CD4-positive, CD25-positive, alpha-beta regulatory T cell (primary cell): ENCODE results near the gene C6orf15. TPM values are rescaled to one million over a fixed set of nuclear protein-coding genes. Genes with fewer than 3 reads are reported as not detected.
"Not testable (repeated sequence)": the region's sequence is repeated elsewhere in the genome, so short reads cannot be mapped to it uniquely, and the experiment has no call there.

Experiments used
- ATAC-seq, 2 donors: fragments of 150-1000 bp; cut with Tn5 transposase; one replicate each; pipeline ENCODE4 v1.10.0; 2021; ENCODE audit warnings: low read depth in 2 of 2, moderate number of reproducible peaks in 2 of 2, moderate library complexity in 1 of 2
- DNase-seq, 3 donors: peaks; one replicate each; pipeline versions ENCODE4 v3.0.0 to v3.0.0-alpha.2; 2012 to 2022; ENCODE audit warnings: mixed read lengths in 1 of 3
- H3K27ac ChIP-seq: one replicate; pipeline ENCODE4 v1.7.0; 2013; ENCODE audit warnings: mild to moderate bottlenecking, low read length; ENCODE audit not compliant: insufficient read depth, poor library complexity, severe bottlenecking
- H3K27me3 ChIP-seq: one replicate; pipeline ENCODE4 v1.7.0; 2013; ENCODE audit warnings: low read length; ENCODE audit not compliant: control insufficient read depth, insufficient read depth
- H3K36me3 ChIP-seq: one replicate; pipeline ENCODE4 v1.7.0; 2013; ENCODE audit warnings: mild to moderate bottlenecking, low read length, moderate library complexity; ENCODE audit not compliant: control insufficient read depth, insufficient read depth
- H3K4me1 ChIP-seq: 2 replicates; pipeline ENCODE4 v1.7.0; 2013; ENCODE audit warnings: mild to moderate bottlenecking, low read length; ENCODE audit not compliant: insufficient read depth, control insufficient read depth, poor library complexity, severe bottlenecking
- H3K4me3 ChIP-seq: one replicate; pipeline ENCODE4 v1.7.0; 2013; ENCODE audit warnings: low read depth, mild to moderate bottlenecking, low read length, moderate library complexity
- H3K9me3 ChIP-seq, 2 experiments: 1 replicate in 1 of 2; 2 replicates in 1 of 2; pipeline ENCODE4 v1.7.0; 2013; ENCODE audit warnings: low read length in 2 of 2, mild to moderate bottlenecking in 1 of 2, moderate library complexity in 1 of 2; ENCODE audit not compliant: control insufficient read depth in 2 of 2
- H3K27ac Mint-ChIP-seq, 3 donors: one replicate each; pipeline ENCODE4 v1.8.0; 2020 to 2022; ENCODE audit warnings: mild to moderate bottlenecking in 3 of 3, mixed read lengths in 3 of 3, moderate library complexity in 2 of 3
- H3K27me3 Mint-ChIP-seq: one replicate; pipeline ENCODE4 v1.8.0; 2022; ENCODE audit warnings: mild to moderate bottlenecking, mixed read lengths
- H3K36me3 Mint-ChIP-seq: one replicate; pipeline ENCODE4 v1.8.0; 2020; ENCODE audit warnings: mixed read lengths
- H3K4me1 Mint-ChIP-seq, 4 donors: one replicate each; pipeline ENCODE4 v1.8.0; 2020 to 2022; ENCODE audit warnings: mixed read lengths in 4 of 4, mild to moderate bottlenecking in 1 of 4
- H3K4me3 Mint-ChIP-seq, 4 donors: one replicate each; pipeline ENCODE4 v1.8.0; 2020 to 2022; ENCODE audit warnings: mild to moderate bottlenecking in 4 of 4, mixed read lengths in 4 of 4, moderate library complexity in 3 of 4
- H3K9me3 Mint-ChIP-seq, 7 donors: one replicate each; pipeline ENCODE4 v1.8.0; 2020 to 2022; ENCODE audit warnings: mixed read lengths in 7 of 7, mild to moderate bottlenecking in 3 of 7, moderate library complexity in 2 of 7
- polyA plus RNA-seq, 4 donors: library from polyadenylated mRNA; unstranded; fragments of 300-500 nt; fragmentation: Illumina TruSeq; gene quantifications; one replicate each; pipeline ENCODE4 v1.2.3, GENCODE V29; 2021
- total RNA-seq: library from RNA; stranded (reverse); gene quantifications from one replicate; pipeline ENCODE4 v1.2.3, GENCODE V29; 2022

The C6orf15 gene
- total and polyA plus RNA-seq, 5 donors from 2014 or later, result not detected

GRCh38 chr6:31074401-31074800, 38.0 kb downstream of the C6orf15 start:
- Mint-ChIP-seq H3K27ac (no peak overlapping the region), H3K36me3 (no peaks in the 10 kb centered on the region), H3K4me1 (peaks cover 0 to 2% (median under 1%) of the 10 kb centered on the region in 4 donors), H3K4me3 (no peak overlapping the region), H3K27me3 (no peaks in the 10 kb centered on the region), H3K9me3 (no peaks in the 10 kb centered on the region)
- DNase-seq (no peak), ATAC-seq (no peak)
- no peaks in the 10 kb centered on the region for H3K36me3 ChIP-seq
- H3K9me3 ChIP-seq, result no peaks in the 10 kb centered on the region
- no peaks in the 10 kb centered on the region for H3K27me3 ChIP-seq
- no peak overlapping the region for H3K27ac ChIP-seq
- peaks cover under 1% of the 10 kb centered on the region for H3K4me1 ChIP-seq
- no peak overlapping the region for H3K4me3 ChIP-seq

DNA sequence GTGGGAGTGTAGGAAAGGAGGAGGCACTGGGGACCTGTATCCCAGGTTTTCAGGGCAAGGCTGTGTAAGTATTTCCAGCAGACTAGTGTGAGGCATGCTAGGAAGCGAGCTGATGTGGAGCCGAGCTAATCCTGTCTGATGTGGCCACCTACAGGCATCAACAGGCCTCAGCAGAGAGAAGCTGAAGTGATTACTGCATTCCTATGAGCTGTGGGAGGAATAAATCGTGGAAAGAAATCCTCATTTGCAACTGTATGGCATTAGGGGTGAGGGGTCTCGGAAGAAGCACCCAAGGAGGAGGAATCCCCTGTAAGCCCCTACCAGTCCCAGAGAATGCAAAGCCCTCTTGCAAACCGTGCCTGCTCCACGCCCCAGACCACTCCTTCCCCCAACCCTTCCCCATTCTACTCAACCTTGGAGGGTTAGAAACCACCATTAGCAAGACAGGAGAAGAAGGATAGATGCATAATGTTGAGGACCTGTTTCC, 41.6 kb downstream of the C6orf15 start:
- Histone ChIP-seq H3K27me3 (no peaks in the 10 kb centered on the region), H3K36me3 (no peaks in the 10 kb centered on the region), H3K27ac (no peak overlapping the region), H3K4me3 (no peak overlapping the region), H3K9me3 (no peaks in the 10 kb centered on the region), H3K4me1 (no peaks in the 10 kb centered on the region)
- H3K27ac Mint-ChIP-seq, result no peak overlapping the region
- no peak overlapping the region for H3K4me3 Mint-ChIP-seq
- H3K27me3 Mint-ChIP-seq, result peaks cover 10% of the 10 kb centered on the region
- no peaks in the 10 kb centered on the region for H3K36me3 Mint-ChIP-seq
- no peaks in the 10 kb centered on the region for H3K9me3 Mint-ChIP-seq
- H3K4me1 Mint-ChIP-seq, result peaks cover 0 to 5% (median 4%) of the 10 kb centered on the region in 4 donors
- no peak for DNase-seq
- ATAC-seq, result no peak

- DNase-seq (peak; percentile 34 to 77 (median 60)), ATAC-seq (peak; percentile 78 to 88)
- Mint-ChIP-seq H3K4me3 (no peak overlapping the region), H3K36me3 (no peaks in the 10 kb centered on the region), H3K27me3 (peaks cover 10% of the 10 kb centered on the region), H3K9me3 (peaks cover 0 to 1% (median 0%) of the 10 kb centered on the region in 7 donors), H3K4me1 (peaks cover 0 to 5% (median 4%) of the 10 kb centered on the region in 4 donors), H3K27ac (peak overlapping the region in 2 of 3 donors; percentile 38 to 52)
- no peak overlapping the region for H3K27ac ChIP-seq
- H3K36me3 ChIP-seq, result no peaks in the 10 kb centered on the region
- H3K27me3 ChIP-seq, result peaks cover 3% of the 10 kb centered on the region
- no peaks in the 10 kb centered on the region for H3K4me1 ChIP-seq
- no peaks in the 10 kb centered on the region for H3K9me3 ChIP-seq
- no peak overlapping the region for H3K4me3 ChIP-seq
Observed at GRCh38 chr6:31068669-31069340, 43.6 kb downstream of the C6orf15 start.

- H3K27me3 Mint-ChIP-seq, result peaks cover 15% of the 10 kb centered on the region
- H3K9me3 ChIP-seq, H3K4me1 Mint-ChIP-seq, H3K9me3 Mint-ChIP-seq, DNase-seq, H3K4me3 ChIP-seq, H3K27me3 ChIP-seq, ATAC-seq, H3K4me1 ChIP-seq, H3K4me3 Mint-ChIP-seq, H3K36me3 ChIP-seq, H3K27ac ChIP-seq, H3K36me3 Mint-ChIP-seq, H3K27ac Mint-ChIP-seq: not testable (repeated sequence)
Observed at GRCh38 chr6:31067891-31068668, 44.3 kb downstream of the C6orf15 start.

GRCh38 chr6:31067028-31067427, 45.3 kb downstream of the C6orf15 start:
- peaks cover 15% of the 10 kb centered on the region for H3K27me3 Mint-ChIP-seq

DNA sequence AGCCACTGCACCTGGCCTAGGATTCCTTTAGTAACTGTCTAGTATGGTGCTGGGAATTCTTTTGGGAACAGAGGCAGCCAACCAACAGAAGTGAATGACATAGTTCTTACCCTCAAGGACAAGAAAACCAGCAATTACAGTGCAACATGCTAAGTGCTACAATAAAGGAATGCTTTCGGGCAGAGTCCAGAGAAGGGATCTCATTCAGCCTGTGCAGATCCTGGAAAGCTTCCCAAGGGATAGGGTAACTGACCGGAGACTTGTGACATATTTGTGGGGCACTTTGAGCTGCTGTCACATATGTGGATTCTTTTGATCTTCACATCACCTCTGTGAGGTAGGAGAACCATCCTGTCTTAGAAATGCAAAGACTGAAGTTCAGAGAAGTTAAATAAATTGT, 46.8 kb downstream of the C6orf15 start:
- ATAC-seq, result no peak
- peaks cover 3% of the 10 kb centered on the region for H3K27me3 ChIP-seq
- no peak for DNase-seq
- no peaks in the 10 kb centered on the region for H3K36me3 Mint-ChIP-seq
- peaks cover 0 to 1% (median 0%) of the 10 kb centered on the region in 7 donors for H3K9me3 Mint-ChIP-seq
- peaks cover 0 to 5% (median 4%) of the 10 kb centered on the region in 4 donors for H3K4me1 Mint-ChIP-seq
- H3K4me1 ChIP-seq, result no peaks in the 10 kb centered on the region
- H3K36me3 ChIP-seq, result no peaks in the 10 kb centered on the region
- no peak overlapping the region for H3K27ac ChIP-seq
- no peaks in the 10 kb centered on the region for H3K9me3 ChIP-seq
- H3K27me3 Mint-ChIP-seq, result peaks cover 15% of the 10 kb centered on the region
- no peak overlapping the region for H3K4me3 Mint-ChIP-seq
- H3K4me3 ChIP-seq, result no peak overlapping the region
- H3K27ac Mint-ChIP-seq, result no peak overlapping the region

More at GRCh38 chr6:31067028-31067427, 45.3 kb downstream of the C6orf15 start:
- H3K27ac ChIP-seq, H3K36me3 Mint-ChIP-seq, H3K4me3 ChIP-seq, H3K4me1 ChIP-seq, DNase-seq, H3K4me1 Mint-ChIP-seq, H3K27me3 ChIP-seq, ATAC-seq, H3K9me3 ChIP-seq, H3K27ac Mint-ChIP-seq, H3K4me3 Mint-ChIP-seq, H3K9me3 Mint-ChIP-seq, H3K36me3 ChIP-seq: not testable (repeated sequence)

GRCh38 chr6:31063906-31064435, 48.4 kb downstream of the C6orf15 start:
- no peak overlapping the region for H3K27ac ChIP-seq
- H3K4me1 Mint-ChIP-seq, result peaks cover 0 to 4% (median 2%) of the 10 kb centered on the region in 4 donors
- no peak overlapping the region for H3K27ac Mint-ChIP-seq
- no peak for DNase-seq
- no peaks in the 10 kb centered on the region for H3K36me3 Mint-ChIP-seq
- H3K4me3 Mint-ChIP-seq, result no peak overlapping the region
- ATAC-seq, result no peak
- H3K4me3 ChIP-seq, result no peak overlapping the region
- peaks cover 3% of the 10 kb centered on the region for H3K27me3 ChIP-seq
- H3K9me3 ChIP-seq, result no peaks in the 10 kb centered on the region
- no peaks in the 10 kb centered on the region for H3K4me1 ChIP-seq
- no peaks in the 10 kb centered on the region for H3K36me3 ChIP-seq
- H3K9me3 Mint-ChIP-seq, result peaks cover 0 to 1% (median 0%) of the 10 kb centered on the region in 7 donors
- peaks cover 14% of the 10 kb centered on the region for H3K27me3 Mint-ChIP-seq
